ENCODE data around the gene MACROH2A1.

DNA sequence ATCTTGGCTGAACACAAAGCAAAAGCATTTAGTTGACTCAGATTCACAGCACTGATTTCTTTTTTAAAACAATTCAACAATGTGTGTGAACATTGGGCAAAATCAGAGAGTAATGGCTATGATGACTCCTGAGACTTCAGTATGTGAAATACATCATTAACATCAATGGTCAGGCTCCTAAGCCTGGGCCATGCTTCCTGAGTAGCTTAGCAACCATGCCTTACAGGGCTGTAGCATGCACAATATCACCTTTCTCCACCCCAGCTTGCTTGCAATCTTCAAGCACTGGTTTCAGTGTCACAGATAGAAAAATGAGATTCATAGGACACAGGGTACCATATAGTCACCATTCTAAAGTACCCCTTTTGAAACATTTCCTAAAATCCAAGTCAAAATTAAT, 41.3 kb downstream of the MACROH2A1 start:
- TF ChIP-seq THAP7 (CRISPR knock-in tag; IDR thresholded peaks at IDR 0.05), result no peak
- no peak for TF ChIP-seq ATF6 (CRISPR knock-in tag; IDR thresholded peaks at IDR 0.05)
- no peak for TF ChIP-seq EWSR1 (IDR thresholded peaks at IDR 0.05; ENCODE audit: borderline replicate concordance, low read depth, partially characterized antibody)
- TF ChIP-seq HINFP (tag; conservative IDR thresholded peaks at IDR 0.05; ENCODE audit: low read depth), result no peak
- no peak for TF ChIP-seq MYBL2 (IDR thresholded peaks at IDR 0.05; ENCODE audit: low read depth)
- TF ChIP-seq MYBL2 (CRISPR knock-in tag; IDR thresholded peaks at IDR 0.05; ENCODE audit: borderline replicate concordance), result no peak
- no peak for TF ChIP-seq RCOR1 (IDR thresholded peaks at IDR 0.05; ENCODE audit: borderline replicate concordance in 1 of 2, low read depth in 2 of 2, low read length in 2 of 2)
- TF ChIP-seq FOXK1 (CRISPR knock-in tag; IDR thresholded peaks at IDR 0.05; ENCODE audit: borderline replicate concordance), result no peak
- no peak for TF ChIP-seq ARID4B (CRISPR knock-in tag; IDR thresholded peaks at IDR 0.05)
- no peak for TF ChIP-seq FOXP4 (CRISPR knock-in tag; IDR thresholded peaks at IDR 0.05; ENCODE audit: borderline replicate concordance)
- no peak for TF ChIP-seq ZNF644 (tag; IDR thresholded peaks at IDR 0.05; ENCODE audit: low read depth)
- no peak for TF ChIP-seq ETV5 (CRISPR knock-in tag; IDR thresholded peaks at IDR 0.05; ENCODE audit: low read depth)
- TF ChIP-seq, protein P1, sequence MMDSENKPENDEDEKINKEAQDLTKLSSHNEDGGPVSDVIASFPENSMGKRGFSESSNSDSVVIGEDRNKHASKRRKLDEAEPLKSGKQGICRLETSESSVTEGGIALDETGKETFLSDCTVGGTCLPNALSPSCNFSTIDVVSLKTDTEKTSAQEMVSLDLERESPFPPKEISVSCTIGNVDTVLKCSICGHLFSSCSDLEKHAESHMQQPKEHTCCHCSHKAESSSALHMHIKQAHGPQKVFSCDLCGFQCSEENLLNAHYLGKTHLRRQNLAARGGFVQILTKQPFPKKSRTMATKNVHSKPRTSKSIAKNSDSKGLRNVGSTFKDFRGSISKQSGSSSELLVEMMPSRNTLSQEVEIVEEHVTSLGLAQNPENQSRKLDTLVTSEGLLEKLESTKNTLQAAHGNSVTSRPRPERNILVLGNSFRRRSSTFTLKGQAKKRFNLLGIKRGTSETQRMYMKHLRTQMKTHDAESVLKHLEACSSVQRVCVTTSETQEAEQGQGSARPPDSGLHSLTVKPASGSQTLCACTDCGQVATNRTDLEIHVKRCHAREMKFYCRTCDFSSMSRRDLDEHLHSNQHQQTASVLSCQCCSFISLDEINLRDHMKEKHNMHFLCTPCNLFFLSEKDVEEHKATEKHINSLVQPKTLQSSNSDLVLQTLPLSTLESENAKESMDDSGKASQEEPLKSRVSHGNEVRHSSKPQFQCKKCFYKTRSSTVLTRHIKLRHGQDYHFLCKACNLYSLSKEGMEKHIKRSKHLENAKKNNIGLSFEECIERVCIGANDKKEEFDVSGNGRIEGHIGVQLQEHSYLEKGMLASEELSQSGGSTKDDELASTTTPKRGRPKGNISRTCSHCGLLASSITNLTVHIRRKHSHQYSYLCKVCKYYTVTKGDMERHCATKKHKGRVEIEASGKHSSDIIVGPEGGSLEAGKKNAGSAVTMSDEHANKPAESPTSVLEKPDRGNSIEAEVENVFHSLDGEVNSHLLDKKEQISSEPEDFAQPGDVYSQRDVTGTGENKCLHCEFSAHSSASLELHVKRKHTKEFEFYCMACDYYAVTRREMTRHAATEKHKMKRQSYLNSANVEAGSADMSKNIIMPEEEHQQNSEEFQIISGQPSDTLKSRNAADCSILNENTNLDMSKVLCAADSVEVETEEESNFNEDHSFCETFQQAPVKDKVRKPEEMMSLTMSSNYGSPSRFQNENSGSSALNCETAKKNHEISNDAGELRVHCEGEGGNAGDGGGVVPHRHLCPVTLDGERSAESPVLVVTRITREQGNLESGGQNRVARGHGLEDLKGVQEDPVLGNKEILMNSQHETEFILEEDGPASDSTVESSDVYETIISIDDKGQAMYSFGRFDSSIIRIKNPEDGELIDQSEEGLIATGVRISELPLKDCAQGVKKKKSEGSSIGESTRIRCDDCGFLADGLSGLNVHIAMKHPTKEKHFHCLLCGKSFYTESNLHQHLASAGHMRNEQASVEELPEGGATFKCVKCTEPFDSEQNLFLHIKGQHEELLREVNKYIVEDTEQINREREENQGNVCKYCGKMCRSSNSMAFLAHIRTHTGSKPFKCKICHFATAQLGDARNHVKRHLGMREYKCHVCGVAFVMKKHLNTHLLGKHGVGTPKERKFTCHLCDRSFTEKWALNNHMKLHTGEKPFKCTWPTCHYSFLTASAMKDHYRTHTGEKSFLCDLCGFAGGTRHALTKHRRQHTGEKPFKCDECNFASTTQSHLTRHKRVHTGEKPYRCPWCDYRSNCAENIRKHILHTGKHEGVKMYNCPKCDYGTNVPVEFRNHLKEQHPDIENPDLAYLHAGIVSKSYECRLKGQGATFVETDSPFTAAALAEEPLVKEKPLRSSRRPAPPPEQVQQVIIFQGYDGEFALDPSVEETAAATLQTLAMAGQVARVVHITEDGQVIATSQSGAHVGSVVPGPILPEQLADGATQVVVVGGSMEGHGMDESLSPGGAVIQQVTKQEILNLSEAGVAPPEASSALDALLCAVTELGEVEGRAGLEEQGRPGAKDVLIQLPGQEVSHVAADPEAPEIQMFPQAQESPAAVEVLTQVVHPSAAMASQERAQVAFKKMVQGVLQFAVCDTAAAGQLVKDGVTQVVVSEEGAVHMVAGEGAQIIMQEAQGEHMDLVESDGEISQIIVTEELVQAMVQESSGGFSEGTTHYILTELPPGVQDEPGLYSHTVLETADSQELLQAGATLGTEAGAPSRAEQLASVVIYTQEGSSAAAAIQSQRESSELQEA (IDR thresholded peaks at IDR 0.05; ENCODE audit: low read depth), result no peak
- no peak for TF ChIP-seq ZKSCAN1 (IDR thresholded peaks at IDR 0.05; ENCODE audit: low read depth, low read length)

All from K562 (cell line).